ENCODE measurements around the gene LRRC28.
"Not testable (repeated sequence)": the region's sequence is repeated elsewhere in the genome, so short reads cannot be mapped to it uniquely, and the experiment has no call there.

Gene LRRC28

GRCh38 chr15:99250857-99251841 lies at the start of gene LRRC28:
Gene LRRC28, plus strand, starts transcription at chr15:99251481. Its CDS starts 4,477 bp downstream, at chr15:99255958.
- peak; percentile 80 to 86 for DNase-seq (ENCODE audit: low read depth in 2 of 2)

GRCh38 chr15:99202176-99202552 lies 49.1 kb upstream of the LRRC28 start:
- DNase-seq (ENCODE audit: low read depth in 2 of 2): no peak

GRCh38 chr15:99207672-99208071 lies 43.6 kb upstream of the LRRC28 start:
- no peak for DNase-seq (ENCODE audit: low read depth in 2 of 2)

- DNase-seq (ENCODE audit: low read depth in 2 of 2): no peak
Observed at GRCh38 chr15:99209326-99209725, 42.0 kb upstream of the LRRC28 start.

- DNase-seq (ENCODE audit: low read depth in 2 of 2): no peak
Observed at GRCh38 chr15:99210334-99210733, 40.9 kb upstream of the LRRC28 start.

- no peak for DNase-seq (ENCODE audit: low read depth in 2 of 2)
Observed at GRCh38 chr15:99211926-99212325, 39.4 kb upstream of the LRRC28 start.

GRCh38 chr15:99212406-99212805 lies 38.9 kb upstream of the LRRC28 start:
- DNase-seq (ENCODE audit: low read depth in 2 of 2): no peak

GRCh38 chr15:99213187-99213811 lies 38.0 kb upstream of the LRRC28 start:
- DNase-seq (ENCODE audit: low read depth in 2 of 2): peak in 1 of 2 donors; percentile 30

GRCh38 chr15:99224372-99225214 lies 26.7 kb upstream of the LRRC28 start:
- no peak for DNase-seq (ENCODE audit: low read depth in 2 of 2)

- DNase-seq (ENCODE audit: low read depth in 2 of 2): no peak
Observed at GRCh38 chr15:99226802-99227201, 24.5 kb upstream of the LRRC28 start.

- DNase-seq (ENCODE audit: low read depth in 2 of 2): no peak
Observed at GRCh38 chr15:99228120-99228770, 23.0 kb upstream of the LRRC28 start.

GRCh38 chr15:99230867-99231266 lies 20.4 kb upstream of the LRRC28 start:
- no peak for DNase-seq (ENCODE audit: low read depth in 2 of 2)

GRCh38 chr15:99232740-99233139 lies 18.5 kb upstream of the LRRC28 start:
- DNase-seq (ENCODE audit: low read depth in 2 of 2): no peak

- DNase-seq (ENCODE audit: low read depth in 2 of 2): not testable (repeated sequence)
Observed at GRCh38 chr15:99234160-99234559, 17.1 kb upstream of the LRRC28 start.

- DNase-seq (ENCODE audit: low read depth in 2 of 2): no peak
Observed at GRCh38 chr15:99238849-99239248, 12.4 kb upstream of the LRRC28 start.

GRCh38 chr15:99239545-99240198 lies 11.6 kb upstream of the LRRC28 start:
- no peak for DNase-seq (ENCODE audit: low read depth in 2 of 2)

- no peak for DNase-seq (ENCODE audit: low read depth in 2 of 2)
Observed at GRCh38 chr15:99241752-99242151, 9.5 kb upstream of the LRRC28 start.

- no peak for DNase-seq (ENCODE audit: low read depth in 2 of 2)
Observed at GRCh38 chr15:99244306-99244705, 7.0 kb upstream of the LRRC28 start.

- no peak for DNase-seq (ENCODE audit: low read depth in 2 of 2)
Observed at GRCh38 chr15:99247062-99247461, 4.2 kb upstream of the LRRC28 start.

- no peak for DNase-seq (ENCODE audit: low read depth in 2 of 2)
Observed at GRCh38 chr15:99248000-99248715, 3.1 kb upstream of the LRRC28 start.
